ENCODE data around the gene PKN2. TPM values are rescaled to one million over a fixed set of nuclear protein-coding genes. Genes with fewer than 3 reads are reported as not detected.

Gene PKN2
- total RNA-seq, 2 donors from 2014 or later = 19.8 to 22.1 TPM

- intact Hi-C loops (cut with DNase I) = no loop called here
- H3K4me3 ChIP-seq = no peak overlapping the region
- no peak for ATAC-seq
- peak in 1 of 4 donors; percentile 9 for DNase-seq
- H3K36me3 ChIP-seq (replicated peaks in 1 of 2; ENCODE audit: insufficient read depth in 1 of 2, low read depth in 2 of 2) = no peaks in the 10 kb centered on the region
- WGBS, 2 donors = 94 to 96% methylated on average over 6 to 7 of the region's 7 CpGs
- TF ChIP-seq POLR2A (IDR thresholded peaks at IDR 0.05) = no peak
- TF ChIP-seq CTCF (IDR thresholded peaks at IDR 0.05) = peak in 5 of 7 experiments; percentile 15 to 43 (median 35)
- no peaks in the 10 kb centered on the region for H3K27me3 ChIP-seq
- H3K27ac ChIP-seq = no peak overlapping the region
- peaks cover 5% of the 10 kb centered on the region for H3K4me1 ChIP-seq
- H3K9me3 ChIP-seq = no peaks in the 10 kb centered on the region
Measured at GRCh38 chr1:88736633-88737248, 52.7 kb downstream of the PKN2 start.

- no peak for ATAC-seq
- Histone ChIP-seq H3K9me3 (no peaks in the 10 kb centered on the region), H3K36me3 (replicated peaks in 1 of 2; ENCODE audit: insufficient read depth in 1 of 2, low read depth in 2 of 2) (no peaks in the 10 kb centered on the region), H3K27me3 (no peaks in the 10 kb centered on the region), H3K4me3 (no peak overlapping the region), H3K27ac (no peak overlapping the region), H3K4me1 (no peaks in the 10 kb centered on the region)
- WGBS, 2 donors = 82 to 90% methylated on average over 3 of the region's 3 CpGs
- TF ChIP-seq POLR2A (IDR thresholded peaks at IDR 0.05) (no peak), CTCF (IDR thresholded peaks at IDR 0.05) (no peak)
- intact Hi-C loops (cut with DNase I) = no loop called here
- no peak for DNase-seq
Measured at GRCh38 chr1:88737338-88737927, 53.4 kb downstream of the PKN2 start.

- no peak overlapping the region for H3K27ac ChIP-seq
- WGBS, 2 donors = 70 to 78% methylated on average over 3 of the region's 3 CpGs
- TF ChIP-seq CTCF (IDR thresholded peaks at IDR 0.05) (no peak), POLR2A (IDR thresholded peaks at IDR 0.05) (no peak)
Measured at GRCh38 chr1:88740784-88741183, 56.7 kb downstream of the PKN2 start.

GRCh38 chr1:88741413-88741812 is 57.3 kb downstream of the PKN2 start:
- no peaks in the 10 kb centered on the region for H3K4me1 ChIP-seq
- H3K9me3 ChIP-seq = no peaks in the 10 kb centered on the region
- no peak overlapping the region for H3K27ac ChIP-seq
- H3K27me3 ChIP-seq = no peaks in the 10 kb centered on the region
- H3K36me3 ChIP-seq (replicated peaks in 1 of 2; ENCODE audit: insufficient read depth in 1 of 2, low read depth in 2 of 2) = no peaks in the 10 kb centered on the region
- intact Hi-C loops (cut with DNase I) = no loop called here
- no peak for DNase-seq
- 39 to 52% methylated on average over 2 of the region's 2 CpGs for WGBS, 2 donors
- ATAC-seq = no peak
- TF ChIP-seq POLR2A (IDR thresholded peaks at IDR 0.05) = no peak
- no peak overlapping the region for H3K4me3 ChIP-seq

More at GRCh38 chr1:88740784-88741183, 56.7 kb downstream of the PKN2 start:
- Histone ChIP-seq H3K4me1 (no peaks in the 10 kb centered on the region), H3K36me3 (replicated peaks in 1 of 2; ENCODE audit: insufficient read depth in 1 of 2, low read depth in 2 of 2) (no peaks in the 10 kb centered on the region), H3K4me3 (no peak overlapping the region), H3K9me3 (no peaks in the 10 kb centered on the region), H3K27me3 (no peaks in the 10 kb centered on the region)
- intact Hi-C loops (cut with DNase I) = no loop called here
- ATAC-seq (no peak), DNase-seq (no peak)

- H3K4me1 ChIP-seq = no peaks in the 10 kb centered on the region
- no peaks in the 10 kb centered on the region for H3K27me3 ChIP-seq
- H3K9me3 ChIP-seq = no peaks in the 10 kb centered on the region
- DNase-seq = no peak
- no peak overlapping the region for H3K4me3 ChIP-seq
- no peaks in the 10 kb centered on the region for H3K36me3 ChIP-seq (replicated peaks in 1 of 2; ENCODE audit: insufficient read depth in 1 of 2, low read depth in 2 of 2)
- H3K27ac ChIP-seq = no peak overlapping the region
- WGBS, 2 donors = 88 to 92% methylated on average over 6 of the region's 6 CpGs
- ATAC-seq = no peak
- TF ChIP-seq POLR2A (IDR thresholded peaks at IDR 0.05) (no peak), CTCF (IDR thresholded peaks at IDR 0.05) (no peak)
- intact Hi-C loops (cut with DNase I) = no loop called here
Measured at GRCh38 chr1:88742531-88742930, 58.5 kb downstream of the PKN2 start.

Data from body of pancreas (tissue), 4 donors.